HG02840 (cell line): ENCODE measurements around the gene REM2.

ENCODE experiments used
- ATAC-seq: cut with Tn5 transposase; IDR thresholded peaks from one replicate; pipeline ENCODE4 v1.9.1; 2021; ENCODE audit warnings: mild to moderate bottlenecking, moderate library complexity, moderate number of reproducible peaks; ENCODE audit not compliant: unreplicated experiment, low FRiP score

The REM2 gene

GRCh38 chr14:22872833-22873520, 10.0 kb upstream of the REM2 start:
- ATAC-seq = no peak

GRCh38 chr14:22875003-22875747, 7.8 kb upstream of the REM2 start:
- ATAC-seq = no peak

DNA sequence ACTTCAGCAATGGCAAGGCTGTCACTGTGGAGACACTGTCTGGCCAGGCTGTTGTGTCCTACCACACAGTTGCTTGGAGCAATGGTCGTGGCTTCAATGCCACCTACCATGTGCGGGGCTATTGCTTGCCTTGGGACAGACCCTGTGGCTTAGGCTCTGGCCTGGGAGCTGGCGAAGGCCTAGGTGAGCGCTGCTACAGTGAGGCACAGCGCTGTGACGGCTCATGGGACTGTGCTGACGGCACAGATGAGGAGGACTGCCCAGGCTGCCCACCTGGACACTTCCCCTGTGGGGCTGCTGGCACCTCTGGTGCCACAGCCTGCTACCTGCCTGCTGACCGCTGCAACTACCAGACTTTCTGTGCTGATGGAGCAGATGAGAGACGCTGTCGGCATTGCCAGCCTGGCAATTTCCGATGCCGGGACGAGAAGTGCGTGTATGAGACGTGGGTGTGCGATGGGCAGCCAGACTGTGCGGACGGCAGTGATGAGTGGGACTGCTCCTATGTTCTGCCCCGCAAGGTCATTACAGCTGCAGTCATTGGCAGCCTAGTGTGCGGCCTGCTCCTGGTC, 7.2 kb upstream of the REM2 start:
- no peak for ATAC-seq

DNA sequence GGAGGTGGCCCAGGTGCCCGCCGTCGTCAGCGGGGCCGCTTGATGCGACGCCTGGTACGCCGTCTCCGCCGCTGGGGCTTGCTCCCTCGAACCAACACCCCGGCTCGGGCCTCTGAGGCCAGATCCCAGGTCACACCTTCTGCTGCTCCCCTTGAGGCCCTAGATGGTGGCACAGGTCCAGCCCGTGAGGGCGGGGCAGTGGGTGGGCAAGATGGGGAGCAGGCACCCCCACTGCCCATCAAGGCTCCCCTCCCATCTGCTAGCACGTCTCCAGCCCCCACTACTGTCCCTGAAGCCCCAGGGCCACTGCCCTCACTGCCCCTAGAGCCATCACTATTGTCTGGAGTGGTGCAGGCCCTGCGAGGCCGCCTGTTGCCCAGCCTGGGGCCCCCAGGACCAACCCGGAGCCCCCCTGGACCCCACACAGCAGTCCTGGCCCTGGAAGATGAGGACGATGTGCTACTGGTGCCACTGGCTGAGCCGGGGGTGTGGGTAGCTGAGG, 6.0 kb upstream of the REM2 start:
- no peak for ATAC-seq

GRCh38 chr14:22878271-22879246, 4.5 kb upstream of the REM2 start:
- no peak for ATAC-seq

DNA sequence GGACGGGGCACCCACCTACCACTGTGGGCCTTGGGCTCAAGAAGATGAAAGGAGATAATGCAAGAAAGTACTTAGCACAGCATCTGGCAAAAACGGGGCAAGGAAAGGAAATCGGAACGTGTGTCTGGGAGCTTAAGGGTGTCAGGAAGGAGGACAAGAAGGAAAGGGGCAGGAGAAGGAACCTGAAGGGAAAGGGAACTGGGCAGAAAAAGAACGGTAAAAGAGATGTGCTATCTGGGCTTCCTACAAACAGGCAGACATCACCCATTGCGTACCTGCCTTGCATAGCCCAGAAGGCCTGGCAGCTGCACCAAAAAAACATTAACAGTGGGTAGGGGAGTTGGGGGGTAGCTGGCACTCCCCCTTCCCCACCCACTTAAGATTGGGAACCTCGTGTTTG, 958 bp upstream of the REM2 start:
- no peak for ATAC-seq

DNA sequence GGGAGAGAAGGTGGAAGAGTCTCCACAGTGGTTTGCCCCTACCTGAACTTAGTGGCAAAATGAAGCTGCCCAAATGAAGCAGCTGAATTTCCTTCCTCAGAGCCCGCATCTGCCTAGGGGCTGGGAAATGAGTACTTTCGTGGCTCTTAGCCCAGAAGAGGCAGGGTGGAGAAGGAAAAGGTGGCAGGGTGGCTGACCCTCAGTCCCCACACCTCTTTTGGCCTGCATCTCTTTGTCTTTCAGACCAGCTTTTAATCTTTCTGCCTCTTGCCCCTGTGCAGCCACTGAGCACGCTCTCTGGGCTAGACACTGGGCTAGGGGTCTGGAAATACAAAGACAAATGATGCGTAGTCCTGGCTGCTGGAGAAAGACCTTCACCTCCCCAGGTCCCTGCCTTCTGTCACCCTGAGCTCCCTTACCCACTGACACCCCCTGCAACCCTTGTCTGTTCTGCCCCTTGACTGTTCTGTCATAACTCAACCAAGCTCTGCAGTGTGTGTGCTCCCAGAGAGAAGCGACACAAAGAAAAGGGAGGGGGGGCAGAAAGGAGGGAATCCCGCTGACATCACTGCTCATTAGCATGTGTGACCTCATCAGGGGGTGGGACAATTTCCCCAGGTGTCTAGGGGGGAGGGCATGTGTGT, 371 bp upstream of the REM2 start:
- ATAC-seq = no peak

GRCh38 chr14:22884076-22884737, 1.2 kb downstream of the REM2 start:
- ATAC-seq = no peak

GRCh38 chr14:22884738-22885523, 1.9 kb downstream of the REM2 start:
- no peak for ATAC-seq

GRCh38 chr14:22885975-22886374, 3.0 kb downstream of the REM2 start:
- ATAC-seq = no peak

GRCh38 chr14:22886500-22887259, 3.7 kb downstream of the REM2 start:
- ATAC-seq = peak; percentile 57

GRCh38 chr14:22887260-22887989, 4.4 kb downstream of the REM2 start:
- peak; percentile 33 for ATAC-seq

DNA sequence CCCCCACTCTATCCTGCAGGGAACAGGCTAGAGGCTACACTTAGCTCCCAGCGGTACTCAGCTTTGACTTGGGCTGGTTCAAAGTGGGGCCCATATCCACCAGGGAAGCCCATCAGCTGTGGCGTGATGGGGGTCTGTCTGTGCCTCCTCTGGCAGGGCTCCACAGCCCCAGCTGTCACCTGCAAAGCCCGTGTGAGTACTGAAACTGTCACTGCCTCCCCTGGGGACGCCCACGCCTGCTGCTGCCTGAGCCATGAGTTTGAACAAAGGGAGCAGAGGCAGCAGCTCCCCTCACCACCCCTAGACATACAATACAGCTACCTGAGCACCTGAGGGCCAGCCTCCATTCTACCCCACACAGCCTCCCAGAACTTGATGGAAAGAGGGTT, 5.0 kb downstream of the REM2 start:
- no peak for ATAC-seq

GRCh38 chr14:22888662-22889061, 5.6 kb downstream of the REM2 start:
- no peak for ATAC-seq

DNA sequence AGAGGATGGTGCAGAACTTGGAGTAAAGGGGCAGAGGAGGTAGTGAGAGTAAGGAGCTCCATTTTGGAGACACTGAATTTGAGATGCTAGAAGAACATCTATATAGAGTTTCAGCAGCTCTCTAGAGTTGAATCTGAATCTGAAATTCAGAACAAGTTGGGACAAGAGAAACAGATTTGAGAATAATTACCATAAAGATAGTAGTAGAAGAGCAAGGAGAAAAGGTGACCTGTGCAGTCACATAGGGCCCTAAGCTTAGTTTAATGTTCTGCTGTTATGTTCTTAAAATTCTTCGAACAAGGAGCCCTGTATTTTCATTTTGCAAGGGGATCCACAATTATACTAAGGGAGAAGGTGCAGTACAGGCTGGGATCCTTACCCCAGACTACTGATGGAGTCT, 7.4 kb downstream of the REM2 start:
- ATAC-seq = no peak

- ATAC-seq = no peak
These were observed 9.5 kb downstream of the REM2 start for GRCh38 chr14:22892488-22892887.

DNA sequence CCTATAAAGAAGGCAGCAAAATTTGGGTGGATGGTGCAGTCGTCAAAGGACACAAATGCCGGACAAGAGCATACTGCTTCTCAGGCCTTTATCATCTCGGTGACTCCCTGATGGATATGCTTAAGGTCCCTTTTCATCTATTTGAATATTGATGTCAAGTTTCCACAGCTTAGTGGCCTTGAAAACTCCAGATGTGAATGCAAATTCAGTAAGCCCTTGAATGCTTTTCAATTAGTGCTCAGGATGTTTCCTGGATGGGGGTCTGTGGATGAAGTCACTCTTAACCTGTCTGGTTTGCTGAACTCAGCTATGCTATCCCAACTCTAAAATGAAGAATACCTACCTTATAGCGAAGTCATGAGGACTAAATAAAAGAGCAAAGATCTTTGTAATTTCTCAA, 10.7 kb downstream of the REM2 start:
- ATAC-seq = no peak
